Activated T-cell treated with anti-CD3 and anti-CD28 coated beads, Interleukin-2, amount 50 U/mL, for 4 hours (primary cell): ENCODE results near the gene GMDS. TPM values are rescaled to one million over a fixed set of nuclear protein-coding genes. Genes with fewer than 3 reads are reported as not detected.
A peak's percentile ranks its signal among the peaks of the same experiment; 100 is the strongest.

ENCODE experiments used
- ATAC-seq, 2 donors: fragments of 200-7000 bp; cut with Tn5 transposase; one replicate each; pipeline ENCODE4 v1.10.0; 2021
- DNase-seq: peaks from one replicate; pipeline ENCODE4 v3.0.0-alpha.2; 2020
- H3K27me3 Mint-ChIP-seq: one replicate; pipeline ENCODE4 v1.8.0; 2021; ENCODE audit warnings: low read depth, mixed read lengths
- H3K36me3 Mint-ChIP-seq: one replicate; pipeline ENCODE4 v1.8.0; 2022; ENCODE audit warnings: mixed read lengths; ENCODE audit not compliant: insufficient read depth
- H3K4me1 Mint-ChIP-seq: one replicate; pipeline ENCODE4 v1.8.0; 2021; ENCODE audit warnings: low read depth, mixed read lengths
- H3K4me3 Mint-ChIP-seq: one replicate; pipeline ENCODE4 v1.8.0; 2021; ENCODE audit warnings: mild to moderate bottlenecking, moderate library complexity, mixed read lengths
- H3K9me3 Mint-ChIP-seq: one replicate; pipeline ENCODE4 v1.8.0; 2021; ENCODE audit warnings: mixed read lengths
- total RNA-seq, 3 donors: library from RNA; stranded (reverse); gene quantifications; one replicate each; pipeline ENCODE4 v1.2.1, GENCODE V29; 2021

GMDS gene
- total RNA-seq, 3 donors from 2014 or later, result 38.9 to 48.0 (median 43.9) TPM

DNA sequence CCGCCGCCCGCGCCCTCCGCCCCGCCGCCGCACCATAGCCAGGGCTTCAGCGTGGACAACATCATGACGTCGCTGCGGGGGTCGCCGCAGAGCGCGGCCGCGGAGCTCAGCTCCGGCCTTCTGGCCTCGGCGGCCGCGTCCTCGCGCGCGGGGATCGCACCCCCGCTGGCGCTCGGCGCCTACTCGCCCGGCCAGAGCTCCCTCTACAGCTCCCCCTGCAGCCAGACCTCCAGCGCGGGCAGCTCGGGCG is 634.2 kb downstream of the GMDS start:
- ATAC-seq, result no peak
- no peaks in the 10 kb centered on the region for H3K9me3 Mint-ChIP-seq
- peaks cover 46% of the 10 kb centered on the region for H3K4me1 Mint-ChIP-seq
- no peak overlapping the region for H3K4me3 Mint-ChIP-seq
- no peaks in the 10 kb centered on the region for H3K36me3 Mint-ChIP-seq
- peaks cover 63% of the 10 kb centered on the region for H3K27me3 Mint-ChIP-seq
- no peak for DNase-seq

DNA sequence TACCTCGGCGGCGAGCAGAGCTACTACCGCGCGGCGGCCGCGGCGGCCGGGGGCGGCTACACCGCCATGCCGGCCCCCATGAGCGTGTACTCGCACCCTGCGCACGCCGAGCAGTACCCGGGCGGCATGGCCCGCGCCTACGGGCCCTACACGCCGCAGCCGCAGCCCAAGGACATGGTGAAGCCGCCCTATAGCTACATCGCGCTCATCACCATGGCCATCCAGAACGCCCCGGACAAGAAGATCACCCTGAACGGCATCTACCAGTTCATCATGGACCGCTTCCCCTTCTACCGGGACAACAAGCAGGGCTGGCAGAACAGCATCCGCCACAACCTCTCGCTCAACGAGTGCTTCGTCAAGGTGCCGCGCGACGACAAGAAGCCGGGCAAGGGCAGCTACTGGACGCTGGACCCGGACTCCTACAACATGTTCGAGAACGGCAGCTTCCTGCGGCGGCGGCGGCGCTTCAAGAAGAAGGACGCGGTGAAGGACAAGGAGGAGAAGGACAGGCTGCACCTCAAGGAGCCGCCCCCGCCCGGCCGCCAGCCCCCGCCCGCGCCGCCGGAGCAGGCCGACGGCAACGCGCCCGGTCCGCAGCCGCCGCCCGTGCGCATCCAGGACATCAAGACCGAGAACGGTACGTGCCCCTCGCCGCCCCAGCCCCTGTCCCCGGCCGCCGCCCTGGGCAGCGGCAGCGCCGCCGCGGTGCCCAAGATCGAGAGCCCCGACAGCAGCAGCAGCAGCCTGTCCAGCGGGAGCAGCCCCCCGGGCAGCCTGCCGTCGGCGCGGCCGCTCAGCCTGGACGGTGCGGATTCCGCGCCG is 634.7 kb downstream of the GMDS start:
- peak overlapping the region; percentile 62 for H3K4me3 Mint-ChIP-seq
- H3K9me3 Mint-ChIP-seq, result no peaks in the 10 kb centered on the region
- peaks cover 63% of the 10 kb centered on the region for H3K27me3 Mint-ChIP-seq
- peak; percentile 6 to 8 for ATAC-seq
- no peaks in the 10 kb centered on the region for H3K36me3 Mint-ChIP-seq
- H3K4me1 Mint-ChIP-seq, result peaks cover 51% of the 10 kb centered on the region
- DNase-seq, result no peak

DNA sequence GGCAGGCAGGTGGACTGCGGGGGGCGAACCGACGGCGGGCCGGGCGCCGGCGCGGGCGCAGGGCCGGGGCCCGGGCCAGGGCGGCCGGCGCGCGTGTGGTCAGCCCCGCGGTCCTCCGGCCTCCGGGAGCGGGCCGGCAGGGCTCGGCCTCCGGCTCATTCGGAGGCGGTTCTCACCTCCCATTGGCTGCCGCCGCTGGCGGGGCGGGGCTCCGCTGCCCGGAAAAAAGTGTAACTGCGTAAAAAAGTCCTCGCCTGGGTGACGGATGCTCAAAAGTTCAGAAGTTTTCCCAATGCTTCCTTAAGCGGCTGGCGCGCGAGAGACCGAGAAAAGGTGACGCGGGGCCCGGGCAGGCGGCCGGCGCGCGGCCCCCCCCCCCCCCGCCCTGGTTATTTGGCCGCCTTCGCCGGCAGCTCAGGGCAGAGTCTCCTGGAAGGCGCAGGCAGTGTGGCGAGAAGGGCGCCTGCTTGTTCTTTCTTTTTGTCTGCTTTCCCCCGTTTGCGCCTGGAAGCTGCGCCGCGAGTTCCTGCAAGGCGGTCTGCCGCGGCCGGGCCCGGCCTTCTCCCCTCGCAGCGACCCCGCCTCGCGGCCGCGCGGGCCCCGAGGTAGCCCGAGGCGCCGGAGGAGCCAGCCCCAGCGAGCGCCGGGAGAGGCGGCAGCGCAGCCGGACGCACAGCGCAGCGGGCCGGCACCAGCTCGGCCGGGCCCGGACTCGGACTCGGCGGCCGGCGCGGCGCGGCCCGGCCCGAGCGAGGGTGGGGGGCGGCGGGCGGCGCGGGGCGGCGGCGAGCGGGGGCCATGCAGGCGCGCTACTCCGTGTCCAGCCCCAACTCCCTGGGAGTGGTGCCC is 635.5 kb downstream of the GMDS start, which contains the start of gene FOXC1:
FOXC1 (plus strand) TSS at position 268 of the 849 bp plus-strand sequence; CDS start at position 799, 531 bp downstream.
- Mint-ChIP-seq H3K9me3 (no peaks in the 10 kb centered on the region), H3K4me1 (peaks cover 55% of the 10 kb centered on the region), H3K36me3 (no peaks in the 10 kb centered on the region), H3K4me3 (peak within 1 kb of the TSS; percentile 62), H3K27me3 (peaks cover 62% of the 10 kb centered on the region)
- no peak for DNase-seq
- ATAC-seq, result peak; percentile 13 to 20

DNA sequence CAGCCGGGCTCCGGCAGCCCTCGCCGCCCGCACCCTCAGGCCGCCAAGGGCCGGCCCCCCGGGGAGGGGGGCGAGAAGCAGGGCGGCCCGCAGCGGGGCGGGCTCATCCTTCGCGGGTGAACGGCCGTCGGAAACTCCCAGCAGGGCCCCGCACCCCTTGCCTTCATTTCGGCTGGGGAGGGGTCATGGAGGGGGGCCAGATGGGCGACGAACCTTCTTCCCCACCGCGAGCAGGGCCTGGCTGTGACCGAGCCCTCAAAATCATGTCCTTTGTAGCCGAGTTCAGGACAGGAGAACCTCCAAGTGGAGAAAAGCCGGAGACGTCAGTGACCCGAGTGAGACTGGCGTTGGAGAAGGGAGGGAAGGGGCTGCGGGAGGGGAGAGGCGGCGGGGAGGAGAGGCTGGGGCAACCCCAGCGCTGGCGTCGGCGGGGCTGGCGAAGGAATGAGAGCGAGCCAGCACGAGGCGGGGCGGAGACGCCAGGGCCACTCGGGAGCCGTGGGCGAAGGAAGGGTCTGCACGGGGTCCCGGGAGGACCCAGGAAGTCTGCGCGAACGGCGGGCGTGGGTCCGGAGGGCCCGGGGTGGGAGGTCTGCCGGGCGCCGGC is 636.3 kb downstream of the GMDS start:
- peaks cover 62% of the 10 kb centered on the region for H3K27me3 Mint-ChIP-seq
- no peaks in the 10 kb centered on the region for H3K36me3 Mint-ChIP-seq

DNA sequence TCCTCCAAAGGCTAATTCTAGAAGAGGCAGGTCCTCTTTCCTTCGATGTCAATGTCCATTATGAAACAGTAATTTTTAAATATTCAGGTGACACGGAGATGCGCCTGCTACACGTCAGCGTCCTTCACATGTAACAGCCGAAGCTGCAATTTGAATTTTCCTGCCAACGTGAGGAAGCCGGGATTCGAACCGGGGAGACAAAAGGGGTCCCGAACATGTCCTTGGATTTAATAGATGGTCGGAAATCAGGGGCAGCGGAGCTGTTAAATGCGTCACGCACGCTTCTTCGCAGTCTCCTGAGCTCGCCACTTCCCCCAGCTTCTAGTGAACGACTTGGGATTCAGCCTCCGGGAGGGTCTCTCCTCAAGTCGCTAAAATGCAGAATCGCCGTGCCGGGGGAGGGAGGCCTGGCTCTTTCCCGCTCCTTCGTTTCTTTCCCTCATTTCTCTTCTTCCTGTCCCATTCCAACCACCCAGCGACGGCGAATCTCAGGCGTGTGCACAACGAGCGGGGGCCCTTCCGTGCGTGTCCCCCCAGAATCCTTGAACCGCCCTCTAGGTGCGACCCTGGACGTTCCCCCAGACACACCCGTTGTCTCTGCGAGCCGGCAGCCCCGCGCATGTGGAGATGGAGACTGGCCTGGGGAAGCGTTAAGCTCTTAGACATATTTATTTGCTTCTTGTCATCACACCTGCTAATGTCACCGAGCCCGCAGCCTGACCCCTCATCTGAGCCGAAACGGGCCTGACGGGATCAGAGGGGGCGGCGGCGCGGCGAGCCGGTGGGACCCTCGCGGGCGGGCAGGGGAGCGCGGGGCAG is 637.0 kb downstream of the GMDS start:
- H3K9me3 Mint-ChIP-seq, result no peaks in the 10 kb centered on the region
- ATAC-seq (no peak), DNase-seq (no peak)
- H3K27me3 Mint-ChIP-seq, result peaks cover 63% of the 10 kb centered on the region
- no peaks in the 10 kb centered on the region for H3K36me3 Mint-ChIP-seq
- H3K4me1 Mint-ChIP-seq, result peaks cover 52% of the 10 kb centered on the region
- peak overlapping the region; percentile 31 for H3K4me3 Mint-ChIP-seq

More for the DNA sequence above, 636.3 kb downstream of the GMDS start:
- Mint-ChIP-seq H3K4me3 (peak overlapping the region; percentile 56), H3K9me3 (no peaks in the 10 kb centered on the region), H3K4me1 (peaks cover 55% of the 10 kb centered on the region)
- no peak for DNase-seq
- no peak for ATAC-seq

DNA sequence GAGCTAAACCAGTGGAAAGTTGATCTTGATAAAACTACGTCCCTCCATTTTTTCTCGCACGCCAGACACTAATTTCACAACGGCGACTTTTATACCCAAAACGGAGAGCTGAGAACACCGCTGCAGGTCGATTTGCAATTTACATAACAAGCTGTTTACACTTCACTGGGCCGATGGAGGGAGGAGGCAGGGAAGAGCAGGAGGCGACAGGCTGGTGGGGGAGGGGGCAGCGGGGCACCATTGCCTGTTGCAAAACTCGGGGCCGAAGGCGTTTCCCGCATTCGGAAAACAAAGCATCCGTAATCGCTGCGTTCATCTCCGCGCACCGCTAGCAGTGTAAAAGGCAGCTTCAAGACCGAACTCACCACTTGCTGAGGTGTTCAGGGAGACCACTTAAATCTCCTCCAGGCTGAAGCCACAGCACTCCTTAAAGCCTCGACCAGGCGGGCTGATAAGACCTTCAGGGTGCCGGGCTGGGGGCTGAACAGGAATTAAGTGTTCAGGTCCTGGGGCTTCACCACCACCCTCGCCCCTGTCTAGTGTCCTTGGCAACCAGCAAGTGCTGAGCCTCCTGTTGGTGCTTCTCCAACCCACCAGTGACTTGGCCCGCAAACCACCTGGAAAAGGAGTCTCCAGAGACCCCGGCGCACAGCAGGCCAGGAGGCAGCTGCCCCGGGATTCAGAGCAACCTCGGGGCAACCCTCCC is 637.7 kb downstream of the GMDS start:
- no peaks in the 10 kb centered on the region for H3K36me3 Mint-ChIP-seq
- peak overlapping the region; percentile 49 for H3K4me3 Mint-ChIP-seq
- no peaks in the 10 kb centered on the region for H3K9me3 Mint-ChIP-seq
- no peak for DNase-seq
- H3K4me1 Mint-ChIP-seq, result peaks cover 46% of the 10 kb centered on the region
- ATAC-seq, result no peak
- H3K27me3 Mint-ChIP-seq, result peaks cover 63% of the 10 kb centered on the region

DNA sequence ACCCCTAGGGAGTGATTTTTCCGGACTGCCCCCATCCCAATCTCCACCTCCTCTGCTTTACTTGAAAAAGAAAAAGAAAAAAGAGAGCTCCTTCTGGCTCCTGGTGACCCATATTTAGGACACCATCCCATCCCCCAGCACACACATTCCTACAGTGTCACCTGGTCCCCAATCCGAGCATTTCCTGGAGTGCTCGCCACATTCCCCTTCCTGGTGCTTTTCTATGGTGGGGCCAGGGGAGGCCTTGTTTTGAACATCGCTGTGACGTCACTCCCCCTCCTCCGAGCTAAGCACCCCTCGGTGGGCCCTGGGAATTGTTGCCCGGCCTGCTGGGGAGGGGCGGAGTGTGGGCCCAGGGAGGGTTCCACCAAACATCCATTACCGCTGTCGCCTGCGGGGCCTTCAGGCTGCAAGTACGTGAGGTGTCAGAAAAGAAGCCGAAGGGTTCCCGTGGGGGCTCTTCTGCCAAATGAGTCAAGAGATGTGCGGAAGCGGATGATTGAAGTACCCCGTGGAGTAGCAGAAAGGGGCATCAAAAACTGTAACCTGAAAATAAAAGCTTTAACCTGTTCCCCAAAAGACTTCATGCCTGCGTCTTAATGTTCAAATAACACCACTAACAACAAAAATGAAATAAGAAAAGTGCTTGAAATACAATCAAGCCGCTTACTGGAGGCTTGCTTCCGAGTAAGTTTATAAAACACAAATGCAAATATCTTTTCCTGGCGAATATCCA is 638.5 kb downstream of the GMDS start:
- DNase-seq (no peak), ATAC-seq (no peak)
- Mint-ChIP-seq H3K4me3 (peak overlapping the region; percentile 49), H3K9me3 (no peaks in the 10 kb centered on the region), H3K4me1 (peaks cover 41% of the 10 kb centered on the region), H3K36me3 (no peaks in the 10 kb centered on the region), H3K27me3 (peaks cover 64% of the 10 kb centered on the region)

DNA sequence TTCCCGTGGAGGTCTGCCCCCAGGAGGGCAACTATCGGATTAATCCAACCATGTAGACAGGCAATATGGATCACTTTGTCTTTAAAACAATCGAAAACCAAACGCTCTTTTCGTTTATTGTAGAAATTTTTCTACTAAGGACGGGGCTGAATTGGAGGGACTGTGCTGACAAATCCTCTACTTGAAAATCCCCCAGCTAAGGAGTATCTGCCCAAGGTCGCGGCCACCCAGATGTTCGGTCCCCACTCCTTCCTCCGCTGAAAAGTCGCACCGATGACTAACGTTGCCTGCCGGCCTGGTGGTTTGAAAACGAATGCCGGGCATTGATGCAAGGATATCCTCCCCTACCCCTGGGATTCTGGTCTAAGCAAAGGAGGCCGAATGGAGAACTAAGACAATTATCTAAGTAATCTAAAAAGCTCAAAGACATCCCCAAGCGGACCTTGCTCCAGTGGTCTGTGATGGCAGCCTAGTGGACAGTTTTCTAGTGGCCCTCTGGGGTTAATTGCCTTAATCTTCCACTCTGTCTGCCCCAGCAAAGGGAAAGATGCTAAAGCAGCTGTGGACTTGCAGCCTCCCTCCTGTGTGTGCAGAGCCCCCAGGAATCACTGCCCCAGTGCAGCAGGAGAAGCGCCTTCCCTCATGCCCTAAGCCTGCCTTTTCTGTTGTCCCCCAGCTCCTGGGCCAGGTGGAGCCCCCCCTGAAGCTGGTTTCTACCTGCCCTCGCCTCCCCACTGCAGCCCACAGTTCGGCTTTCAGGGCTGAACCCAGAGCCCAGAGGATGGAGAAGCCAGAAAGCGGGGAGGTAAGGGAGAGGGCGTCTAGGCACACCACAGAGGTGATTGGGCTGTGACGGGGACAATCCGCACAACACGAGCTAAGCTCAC is 639.3 kb downstream of the GMDS start:
- Mint-ChIP-seq H3K36me3 (no peaks in the 10 kb centered on the region), H3K27me3 (peaks cover 68% of the 10 kb centered on the region), H3K9me3 (no peaks in the 10 kb centered on the region), H3K4me1 (peaks cover 39% of the 10 kb centered on the region), H3K4me3 (no peak overlapping the region)
- no peak for DNase-seq
- no peak for ATAC-seq

DNA sequence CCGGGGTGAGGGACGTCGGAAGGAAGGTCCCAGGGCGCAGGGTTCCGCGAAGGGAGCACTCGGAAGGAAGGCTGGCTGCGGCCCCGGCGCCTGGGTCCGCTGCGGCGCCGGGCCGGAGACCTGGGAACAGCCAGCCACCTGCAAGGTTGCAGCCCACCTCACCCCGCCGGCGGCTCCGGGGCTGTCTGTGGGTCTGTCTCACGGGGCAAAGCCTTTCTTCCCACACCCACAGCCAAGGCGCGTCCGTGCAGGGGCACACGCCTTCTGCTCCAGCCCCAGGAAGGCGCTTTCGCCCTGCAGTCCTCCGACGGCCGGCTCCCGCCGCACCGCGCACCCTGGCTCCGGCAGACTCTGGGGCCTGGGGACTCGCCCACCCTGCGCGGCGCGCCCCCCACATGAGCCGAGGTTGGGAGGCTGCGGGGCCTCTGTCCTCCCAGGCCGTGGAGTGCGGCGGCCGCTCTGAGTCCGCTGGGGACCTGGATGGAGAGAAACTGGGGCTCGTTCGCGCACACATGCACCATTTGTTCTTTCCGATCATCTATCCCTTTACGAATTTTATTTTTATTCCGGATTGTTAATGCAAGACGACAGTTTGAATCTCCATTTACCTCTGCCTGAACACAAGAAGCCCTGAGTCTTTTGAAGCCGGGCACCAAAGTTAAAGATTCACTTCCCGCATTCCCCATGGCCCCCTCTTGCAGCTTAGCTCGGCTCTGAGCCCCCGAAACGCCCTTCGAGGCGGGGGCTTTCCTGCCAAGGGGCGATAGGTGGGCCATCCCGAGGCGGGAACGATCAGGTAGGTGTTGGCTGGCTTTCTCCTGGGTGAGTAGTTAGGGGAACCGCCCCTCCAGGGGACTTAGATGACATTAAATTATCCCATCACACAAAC is 640.2 kb downstream of the GMDS start:
- ATAC-seq (peak in 1 of 2 donors; percentile 5), DNase-seq (no peak)
- H3K4me1 Mint-ChIP-seq, result peaks cover 35% of the 10 kb centered on the region
- H3K36me3 Mint-ChIP-seq, result no peaks in the 10 kb centered on the region
- no peaks in the 10 kb centered on the region for H3K9me3 Mint-ChIP-seq
- peaks cover 72% of the 10 kb centered on the region for H3K27me3 Mint-ChIP-seq
- no peak overlapping the region for H3K4me3 Mint-ChIP-seq

DNA sequence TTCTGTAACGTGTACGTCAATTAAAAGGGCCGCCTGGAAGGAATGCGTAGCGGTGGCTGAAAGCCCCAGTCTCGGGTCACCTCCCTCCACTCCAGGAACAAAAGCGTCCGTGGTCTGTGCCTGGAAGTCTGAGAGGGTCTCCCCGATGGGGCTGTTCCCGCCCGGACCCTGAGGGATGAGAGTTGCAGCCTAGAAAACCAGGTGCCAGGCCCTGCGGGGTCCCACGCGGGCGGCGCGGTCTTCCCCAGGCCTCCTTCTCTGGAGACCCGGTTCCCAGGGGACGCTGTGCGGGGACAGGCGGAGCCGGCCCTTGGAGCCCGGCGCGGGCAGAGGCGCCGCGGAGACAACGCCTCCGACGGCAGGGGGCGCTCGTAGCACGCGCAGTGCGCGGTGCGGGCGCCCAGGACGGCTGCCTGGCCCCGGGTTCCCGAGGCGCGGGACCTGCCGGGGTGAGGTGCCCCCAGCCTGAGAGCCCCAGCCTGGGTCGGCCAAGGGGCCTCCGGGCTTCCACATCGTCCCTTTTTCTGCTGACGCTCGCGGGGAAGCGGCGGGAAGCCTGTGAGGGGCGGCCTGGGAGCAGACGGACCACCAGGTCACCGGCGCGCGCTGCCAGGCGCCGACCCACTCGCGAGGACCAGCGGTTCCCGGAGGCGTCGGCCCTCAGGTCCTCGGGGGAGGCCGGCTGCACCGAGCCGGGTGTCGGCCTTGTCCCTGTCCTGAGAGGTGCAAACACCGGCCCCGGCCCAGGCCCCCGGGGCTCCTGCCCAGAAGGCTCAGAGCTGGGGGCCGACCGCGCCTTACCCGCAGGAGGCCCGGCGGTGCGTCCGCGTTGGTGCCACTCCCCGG is 641.0 kb downstream of the GMDS start:
- Mint-ChIP-seq H3K9me3 (no peaks in the 10 kb centered on the region), H3K4me1 (peaks cover 35% of the 10 kb centered on the region), H3K36me3 (no peaks in the 10 kb centered on the region), H3K27me3 (peaks cover 80% of the 10 kb centered on the region), H3K4me3 (peak overlapping the region; percentile 31)
- DNase-seq (peak; percentile 60), ATAC-seq (peak; percentile 86 to 88)

DNA sequence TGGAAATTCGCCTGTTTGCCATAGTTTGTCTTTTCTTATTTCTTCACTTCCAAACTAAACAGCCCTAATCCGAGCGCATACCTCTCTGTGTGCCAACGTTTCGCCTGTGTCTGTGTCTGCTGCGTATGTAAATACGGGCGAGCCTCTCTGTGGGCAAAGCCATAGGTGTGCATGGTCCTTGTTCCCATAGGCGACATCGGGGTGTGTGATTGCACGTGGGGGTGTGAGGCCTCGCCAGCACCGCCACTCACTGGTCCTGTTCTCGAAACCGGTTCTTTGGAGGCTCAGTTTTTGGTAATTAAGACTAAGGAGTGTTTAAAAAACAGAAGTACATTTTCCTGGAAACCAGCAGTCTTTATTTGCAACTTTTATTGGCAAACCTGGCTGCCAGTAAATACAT is 641.7 kb downstream of the GMDS start:
- no peak for DNase-seq
- H3K4me3 Mint-ChIP-seq, result no peak overlapping the region
- no peaks in the 10 kb centered on the region for H3K9me3 Mint-ChIP-seq
- no peaks in the 10 kb centered on the region for H3K36me3 Mint-ChIP-seq
- H3K27me3 Mint-ChIP-seq, result peaks cover 79% of the 10 kb centered on the region
- H3K4me1 Mint-ChIP-seq, result peaks cover 33% of the 10 kb centered on the region
- no peak for ATAC-seq
